ENCODE measurements around the gene SEZ6.

SEZ6 gene

DNA sequence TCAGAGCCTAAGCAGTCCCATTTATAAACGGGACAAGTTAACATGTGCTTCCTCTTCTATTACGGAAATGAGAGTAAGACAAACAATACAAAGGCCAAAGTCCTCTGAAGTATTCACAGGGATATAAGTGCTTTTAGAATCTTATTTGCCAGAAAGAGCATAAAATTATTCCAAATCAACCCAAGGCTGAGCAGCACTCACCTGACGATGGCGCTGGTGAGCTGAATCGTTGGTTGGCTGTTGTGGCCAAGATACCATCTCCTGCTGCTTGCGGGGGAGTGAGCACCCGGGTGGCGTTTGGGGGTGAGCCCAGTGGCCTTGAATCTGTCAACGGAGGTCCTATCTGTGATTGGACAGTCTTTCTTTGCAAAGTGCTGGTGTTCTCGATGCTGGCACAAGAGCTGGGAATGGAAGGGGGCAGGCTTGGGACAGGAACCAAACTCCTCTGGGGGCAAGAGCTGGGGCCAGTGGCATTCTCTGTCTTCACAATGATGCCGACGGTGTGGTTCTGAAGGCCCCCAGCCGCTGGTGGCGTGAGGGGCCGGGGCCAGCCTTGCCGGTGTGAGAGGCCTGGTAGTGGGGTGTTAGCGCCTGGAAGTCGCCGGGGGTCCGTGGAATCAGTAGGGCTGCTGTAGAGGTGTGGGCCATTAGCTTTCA lies 93.4 kb downstream of the SEZ6 start:
- no peaks in the 10 kb centered on the region for H3K9me3 Mint-ChIP-seq
- peaks cover 13% of the 10 kb centered on the region for H3K4me1 Mint-ChIP-seq
- H3K27ac Mint-ChIP-seq: no peak overlapping the region
- peaks cover 82% of the 10 kb centered on the region for H3K36me3 Mint-ChIP-seq (ENCODE audit: low read depth)
- no peaks in the 10 kb centered on the region for H3K27me3 Mint-ChIP-seq (ENCODE audit: low read depth)
- TF ChIP-seq, protein P1, sequence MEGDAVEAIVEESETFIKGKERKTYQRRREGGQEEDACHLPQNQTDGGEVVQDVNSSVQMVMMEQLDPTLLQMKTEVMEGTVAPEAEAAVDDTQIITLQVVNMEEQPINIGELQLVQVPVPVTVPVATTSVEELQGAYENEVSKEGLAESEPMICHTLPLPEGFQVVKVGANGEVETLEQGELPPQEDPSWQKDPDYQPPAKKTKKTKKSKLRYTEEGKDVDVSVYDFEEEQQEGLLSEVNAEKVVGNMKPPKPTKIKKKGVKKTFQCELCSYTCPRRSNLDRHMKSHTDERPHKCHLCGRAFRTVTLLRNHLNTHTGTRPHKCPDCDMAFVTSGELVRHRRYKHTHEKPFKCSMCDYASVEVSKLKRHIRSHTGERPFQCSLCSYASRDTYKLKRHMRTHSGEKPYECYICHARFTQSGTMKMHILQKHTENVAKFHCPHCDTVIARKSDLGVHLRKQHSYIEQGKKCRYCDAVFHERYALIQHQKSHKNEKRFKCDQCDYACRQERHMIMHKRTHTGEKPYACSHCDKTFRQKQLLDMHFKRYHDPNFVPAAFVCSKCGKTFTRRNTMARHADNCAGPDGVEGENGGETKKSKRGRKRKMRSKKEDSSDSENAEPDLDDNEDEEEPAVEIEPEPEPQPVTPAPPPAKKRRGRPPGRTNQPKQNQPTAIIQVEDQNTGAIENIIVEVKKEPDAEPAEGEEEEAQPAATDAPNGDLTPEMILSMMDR (IDR thresholded peaks at IDR 0.05; ENCODE audit: unreplicated experiment in 3 of 3): no peak
- no peak overlapping the region for H3K4me3 Mint-ChIP-seq

DNA sequence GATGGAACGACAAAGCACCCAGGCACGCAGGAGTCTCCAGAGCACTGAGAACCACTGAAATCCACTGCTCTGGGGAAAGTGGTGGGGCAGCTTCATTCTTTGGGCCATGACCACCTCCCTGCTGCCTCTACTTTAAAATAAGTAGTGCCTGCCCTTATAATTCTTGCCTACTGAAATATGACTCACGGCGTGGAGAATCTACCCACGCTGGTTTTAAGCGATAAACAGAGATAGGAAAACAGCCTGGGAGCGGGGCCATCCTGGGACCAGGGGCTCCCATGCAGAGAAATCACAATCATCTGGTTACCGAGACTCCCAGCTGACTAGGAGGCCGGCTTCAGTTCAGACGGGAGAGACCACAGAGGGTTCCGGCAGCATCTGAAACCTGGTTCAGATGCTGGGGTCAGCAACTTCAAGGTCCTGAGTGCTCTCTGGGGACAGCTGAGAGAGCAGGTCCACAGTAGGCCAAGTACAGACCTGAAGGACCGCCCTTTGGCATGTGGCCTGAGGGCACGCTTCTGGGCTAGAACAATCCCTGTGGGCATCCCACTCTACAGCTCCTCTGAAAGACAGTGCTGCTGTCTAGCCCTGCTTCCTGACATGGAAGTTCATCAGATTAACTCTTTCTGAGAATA lies 94.3 kb downstream of the SEZ6 start:
- Mint-ChIP-seq H3K27ac (no peak overlapping the region), H3K27me3 (ENCODE audit: low read depth) (no peaks in the 10 kb centered on the region), H3K9me3 (no peaks in the 10 kb centered on the region), H3K4me1 (peaks cover 22% of the 10 kb centered on the region), H3K4me3 (no peak overlapping the region), H3K36me3 (ENCODE audit: low read depth) (peaks cover 83% of the 10 kb centered on the region)
- TF ChIP-seq, protein P1 (IDR thresholded peaks at IDR 0.05; ENCODE audit: unreplicated experiment in 3 of 3): no peak

DNA sequence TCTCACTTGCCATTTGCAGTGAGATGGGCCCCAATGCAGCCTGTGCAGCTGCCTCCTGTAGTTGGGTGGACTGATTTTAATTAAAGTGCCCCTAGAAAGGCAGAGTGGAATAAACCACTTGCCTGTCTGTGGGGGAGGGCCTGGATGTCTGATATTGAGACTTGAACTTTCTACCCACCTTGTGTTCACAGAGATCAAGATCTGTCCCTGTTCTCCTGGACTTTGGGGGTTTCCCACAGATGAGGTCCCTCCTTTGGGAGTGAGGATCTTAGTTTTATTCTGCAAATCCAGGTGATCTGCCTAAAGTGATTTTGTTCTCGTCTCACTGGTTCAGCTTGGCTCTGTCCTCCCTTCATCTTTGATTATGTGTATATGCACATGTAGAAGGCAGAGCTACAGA lies 95.3 kb downstream of the SEZ6 start:
- Mint-ChIP-seq H3K9me3 (no peaks in the 10 kb centered on the region), H3K27me3 (ENCODE audit: low read depth) (no peaks in the 10 kb centered on the region), H3K4me1 (peaks cover 22% of the 10 kb centered on the region), H3K27ac (no peak overlapping the region), H3K36me3 (ENCODE audit: low read depth) (peaks cover 81% of the 10 kb centered on the region), H3K4me3 (no peak overlapping the region)
- TF ChIP-seq, protein P1 (IDR thresholded peaks at IDR 0.05; ENCODE audit: unreplicated experiment in 3 of 3): no peak

DNA sequence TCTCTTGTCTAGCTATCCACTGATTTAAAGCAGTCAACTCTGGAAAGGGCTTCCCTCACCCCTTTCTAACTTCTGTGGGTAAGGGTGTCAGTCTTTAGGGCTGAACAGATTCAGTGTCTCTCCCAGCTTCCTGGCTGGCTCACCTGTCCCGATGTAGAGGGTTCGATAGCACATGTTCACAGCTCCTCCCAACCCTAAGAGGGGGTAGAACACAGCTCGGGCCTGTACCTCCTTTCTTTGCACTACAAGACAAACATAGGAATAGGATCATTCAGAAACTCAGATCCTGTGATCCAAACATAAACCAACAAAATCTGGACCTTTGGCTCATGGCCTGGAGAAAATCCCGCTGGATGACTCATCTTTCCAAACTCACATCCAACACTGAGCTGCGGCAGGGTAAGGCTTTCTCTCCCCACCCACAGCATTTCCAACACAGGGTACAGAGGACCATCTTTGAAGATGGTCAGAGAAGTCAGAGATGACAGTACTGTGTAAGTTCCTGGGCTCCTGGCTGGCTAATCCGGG lies 97.1 kb downstream of the SEZ6 start:
- Mint-ChIP-seq H3K4me3 (peak overlapping the region in 1 of 3 experiments; percentile 20), H3K4me1 (peaks cover 22% of the 10 kb centered on the region), H3K27ac (peak overlapping the region in 2 of 3 experiments; percentile 41 to 67), H3K36me3 (ENCODE audit: low read depth) (peaks cover 65% of the 10 kb centered on the region), H3K27me3 (ENCODE audit: low read depth) (no peaks in the 10 kb centered on the region), H3K9me3 (no peaks in the 10 kb centered on the region)
- TF ChIP-seq, protein P1 (IDR thresholded peaks at IDR 0.05; ENCODE audit: unreplicated experiment in 3 of 3): no peak

DNA sequence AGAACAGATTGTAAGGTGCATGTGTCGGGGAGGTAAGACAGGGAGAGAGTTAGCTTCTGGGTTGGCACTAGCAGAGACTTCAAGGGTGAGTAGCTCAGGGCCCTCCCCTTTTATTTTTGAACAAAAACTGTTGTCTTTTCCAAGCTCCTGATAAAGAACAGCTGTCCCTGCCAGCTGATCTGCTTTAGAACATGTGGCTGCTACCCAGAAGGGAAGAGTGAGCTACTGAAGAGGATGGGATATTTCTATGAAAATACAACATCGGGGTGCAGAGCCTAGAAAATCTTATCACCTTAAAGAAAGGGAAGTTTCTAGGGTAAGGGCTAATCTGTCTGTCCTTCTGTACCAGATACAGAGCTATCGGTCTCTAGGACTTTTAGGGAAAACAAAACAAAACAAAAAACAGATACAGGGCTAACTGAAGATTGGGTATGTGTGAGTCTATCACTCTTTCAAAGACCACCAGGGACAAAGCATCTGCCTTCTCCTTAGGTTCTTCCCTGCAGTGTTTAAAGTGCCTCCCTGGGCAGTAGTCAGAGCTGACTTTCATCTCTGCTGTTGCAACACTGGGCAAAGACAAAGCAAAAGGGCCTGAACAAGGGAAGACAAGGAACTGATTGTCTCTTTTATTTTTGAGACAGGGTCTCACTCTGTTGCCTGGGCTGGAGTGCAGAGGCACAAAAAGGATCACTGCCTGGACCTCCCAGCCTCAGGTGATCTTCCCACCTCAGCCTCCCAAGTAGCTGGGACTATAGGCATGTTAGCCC lies 97.9 kb downstream of the SEZ6 start:
- Mint-ChIP-seq H3K36me3 (ENCODE audit: low read depth) (peaks cover 57% of the 10 kb centered on the region), H3K27me3 (ENCODE audit: low read depth) (no peaks in the 10 kb centered on the region), H3K27ac (peak overlapping the region; percentile 58 to 70 (median 67)), H3K4me3 (no peak overlapping the region), H3K4me1 (peaks cover 22% of the 10 kb centered on the region), H3K9me3 (no peaks in the 10 kb centered on the region)
- TF ChIP-seq, protein P1 (IDR thresholded peaks at IDR 0.05; ENCODE audit: unreplicated experiment in 3 of 3): no peak
